WTC11 (cell line): ENCODE measurements around the gene USF2. TPM values are rescaled to one million over a fixed set of nuclear protein-coding genes. Genes with fewer than 3 reads are reported as not detected.
"Not testable (repeated sequence)": the region's sequence is repeated elsewhere in the genome, so short reads cannot be mapped to it uniquely, and the experiment has no call there.

ENCODE experiments used
- ATAC-seq: fragments of 200-7000 bp; cut with Tn5 transposase; 2 replicates; pipeline ENCODE4 v1.10.0; 2021; ENCODE audit warnings: mild to moderate bottlenecking, moderate library complexity
- CTCF ChIA-PET: fragments of 300-600 bp; sonication (Branson Sonifier 250); formaldehyde crosslinking; loops from one replicate; lab custom pipeline; 2021; ENCODE audit warnings: antibody characterized with exemption; lab: Charles Lee
- POLR2A ChIA-PET: fragments of 350-600 bp; sonication (Branson Sonifier 250); formaldehyde crosslinking; loops from one replicate; lab custom pipeline; 2021; ENCODE audit warnings: antibody characterized with exemption; lab: Charles Lee
- DNase-seq: peaks from one replicate; pipeline ENCODE4 v3.0.0; 2021; ENCODE audit warnings: low spot score
- H3K27ac Mint-ChIP-seq: 2 replicates; pipeline ENCODE4 v1.8.0; 2021; ENCODE audit warnings: mixed read lengths
- H3K27me3 Mint-ChIP-seq: 2 replicates; pipeline ENCODE4 v1.8.0; 2021; ENCODE audit warnings: low read depth, mild to moderate bottlenecking, moderate library complexity, mixed read lengths
- H3K36me3 Mint-ChIP-seq: 2 replicates; pipeline ENCODE4 v1.8.0; 2021; ENCODE audit warnings: mixed read lengths
- H3K4me1 Mint-ChIP-seq: 2 replicates; pipeline ENCODE4 v1.8.0; 2022; ENCODE audit warnings: mixed read lengths
- H3K4me3 Mint-ChIP-seq: 2 replicates; pipeline ENCODE4 v1.8.0; 2021; ENCODE audit warnings: mild to moderate bottlenecking, moderate library complexity, mixed read lengths
- H3K9me3 Mint-ChIP-seq: 2 replicates; pipeline ENCODE4 v1.8.0; 2021; ENCODE audit warnings: mixed read lengths
- CBFB ChIP-seq: sonication (generic); formaldehyde crosslinking; IDR thresholded peaks from 2 replicates; pipeline ENCODE4 v1.8.1; 2022; ENCODE audit warnings: mild to moderate bottlenecking, low read depth, missing genetic modification reagents
- ERG ChIP-seq: fragments of 250-450 bp; sonication (Bioruptor Pico); IDR thresholded peaks from 2 replicates; pipeline ENCODE4 v1.8.0; 2021; ENCODE audit warnings: mild to moderate bottlenecking
- ESRRA ChIP-seq: sonication (generic); formaldehyde crosslinking; IDR thresholded peaks from 2 replicates; pipeline ENCODE4 v1.8.1; 2022; ENCODE audit warnings: mild to moderate bottlenecking, missing genetic modification reagents, borderline replicate concordance
- FOXJ3 ChIP-seq: sonication (generic); formaldehyde crosslinking; IDR thresholded peaks from 2 replicates; pipeline ENCODE4 v1.9.0; 2021; ENCODE audit warnings: missing genetic modification reagents, mild to moderate bottlenecking, borderline replicate concordance
- FOXP1 ChIP-seq: sonication (generic); formaldehyde crosslinking; IDR thresholded peaks from 2 replicates; pipeline ENCODE4 v1.8.0; 2022; ENCODE audit warnings: missing genetic modification reagents, mild to moderate bottlenecking, moderate library complexity, borderline replicate concordance
- GABPB1 ChIP-seq: sonication (generic); formaldehyde crosslinking; IDR thresholded peaks from 2 replicates; pipeline ENCODE4 v1.8.1; 2023; ENCODE audit warnings: mild to moderate bottlenecking, missing genetic modification reagents
- KAT7 ChIP-seq: sonication (generic); formaldehyde crosslinking; IDR thresholded peaks from 2 replicates; pipeline ENCODE4 v1.8.1; 2023; ENCODE audit warnings: missing genetic modification reagents, mild to moderate bottlenecking, borderline replicate concordance
- MLX ChIP-seq: sonication (generic); formaldehyde crosslinking; IDR thresholded peaks from 2 replicates; pipeline ENCODE4 v1.8.1; 2023; ENCODE audit warnings: mild to moderate bottlenecking, missing genetic modification reagents, moderate library complexity
- MXD4 ChIP-seq: fragments of 250-450 bp; sonication (Bioruptor Pico); IDR thresholded peaks from 2 replicates; pipeline ENCODE4 v1.8.0; 2021; ENCODE audit warnings: mild to moderate bottlenecking, moderate library complexity, borderline replicate concordance
- MYBL2 ChIP-seq: sonication (generic); formaldehyde crosslinking; IDR thresholded peaks from 2 replicates; pipeline ENCODE4 v1.8.1; 2023; ENCODE audit warnings: mild to moderate bottlenecking, moderate library complexity, missing genetic modification reagents
- NFATC4 ChIP-seq: fragments of 250-450 bp; sonication (Bioruptor Pico); IDR thresholded peaks from 2 replicates; pipeline ENCODE4 v1.9.0; 2021; ENCODE audit warnings: mild to moderate bottlenecking
- NFE2L1 ChIP-seq: sonication (generic); formaldehyde crosslinking; IDR thresholded peaks from 2 replicates; pipeline ENCODE4 v1.8.1; 2023; ENCODE audit warnings: missing genetic modification reagents
- NR3C1 ChIP-seq: sonication (generic); formaldehyde crosslinking; conservative IDR thresholded peaks from 2 replicates; pipeline ENCODE4 v1.8.1; 2023; ENCODE audit warnings: low read depth, mild to moderate bottlenecking, missing genetic modification reagents
- OVOL2 ChIP-seq: fragments of 250-450 bp; sonication (Bioruptor Pico); IDR thresholded peaks from 2 replicates; pipeline ENCODE4 v1.9.0; 2021; ENCODE audit warnings: mild to moderate bottlenecking, borderline replicate concordance
- SMAD4 ChIP-seq: sonication (generic); formaldehyde crosslinking; IDR thresholded peaks from 2 replicates; pipeline ENCODE4 v1.8.0; 2022; ENCODE audit warnings: mild to moderate bottlenecking, missing genetic modification reagents
- TP53 ChIP-seq: sonication (generic); formaldehyde crosslinking; IDR thresholded peaks from 2 replicates; pipeline ENCODE4 v1.8.1; 2023; ENCODE audit warnings: mild to moderate bottlenecking, missing genetic modification reagents
- ZNF263 ChIP-seq: sonication (generic); formaldehyde crosslinking; IDR thresholded peaks from 2 replicates; pipeline ENCODE4 v1.8.1; 2022; ENCODE audit warnings: low read depth, mild to moderate bottlenecking, moderate library complexity, missing genetic modification reagents
- ZNF423 ChIP-seq: fragments of 250-450 bp; sonication (Bioruptor Pico); IDR thresholded peaks from 2 replicates; pipeline ENCODE4 v2.1.2; 2022; ENCODE audit warnings: mild to moderate bottlenecking, moderate library complexity
- ZNF425 ChIP-seq: fragments of 250-450 bp; sonication (Bioruptor Pico); conservative IDR thresholded peaks from 2 replicates; pipeline ENCODE4 v1.9.0; 2021; ENCODE audit warnings: mild to moderate bottlenecking
- total RNA-seq: library from RNA; stranded (reverse); gene quantifications from 3 replicates; pipeline ENCODE4 v1.2.3, GENCODE V29; 2021
- TF ChIP-seq, protein P1 (sequence below): sonication (generic); formaldehyde crosslinking; IDR thresholded peaks from 2 replicates; pipeline ENCODE4 v1.8.1; 2022; ENCODE audit warnings: missing genetic modification reagents, borderline replicate concordance
- TF ChIP-seq, protein P2 (sequence below): sonication (generic); formaldehyde crosslinking; IDR thresholded peaks from 2 replicates; pipeline ENCODE4 v1.8.1; 2022; ENCODE audit warnings: low read depth, missing genetic modification reagents, borderline replicate concordance

Gene USF2
- total RNA-seq, 1 experiment from 2014 or later, result 109 TPM

- TF ChIP-seq, protein P1, sequence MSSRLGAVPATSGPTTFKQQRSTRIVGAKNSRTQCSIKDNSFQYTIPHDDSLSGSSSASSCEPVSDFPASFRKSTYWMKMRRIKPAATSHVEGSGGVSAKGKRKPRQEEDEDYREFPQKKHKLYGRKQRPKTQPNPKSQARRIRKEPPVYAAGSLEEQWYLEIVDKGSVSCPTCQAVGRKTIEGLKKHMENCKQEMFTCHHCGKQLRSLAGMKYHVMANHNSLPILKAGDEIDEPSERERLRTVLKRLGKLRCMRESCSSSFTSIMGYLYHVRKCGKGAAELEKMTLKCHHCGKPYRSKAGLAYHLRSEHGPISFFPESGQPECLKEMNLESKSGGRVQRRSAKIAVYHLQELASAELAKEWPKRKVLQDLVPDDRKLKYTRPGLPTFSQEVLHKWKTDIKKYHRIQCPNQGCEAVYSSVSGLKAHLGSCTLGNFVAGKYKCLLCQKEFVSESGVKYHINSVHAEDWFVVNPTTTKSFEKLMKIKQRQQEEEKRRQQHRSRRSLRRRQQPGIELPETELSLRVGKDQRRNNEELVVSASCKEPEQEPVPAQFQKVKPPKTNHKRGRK, result no peak
- TF ChIP-seq, protein P2, sequence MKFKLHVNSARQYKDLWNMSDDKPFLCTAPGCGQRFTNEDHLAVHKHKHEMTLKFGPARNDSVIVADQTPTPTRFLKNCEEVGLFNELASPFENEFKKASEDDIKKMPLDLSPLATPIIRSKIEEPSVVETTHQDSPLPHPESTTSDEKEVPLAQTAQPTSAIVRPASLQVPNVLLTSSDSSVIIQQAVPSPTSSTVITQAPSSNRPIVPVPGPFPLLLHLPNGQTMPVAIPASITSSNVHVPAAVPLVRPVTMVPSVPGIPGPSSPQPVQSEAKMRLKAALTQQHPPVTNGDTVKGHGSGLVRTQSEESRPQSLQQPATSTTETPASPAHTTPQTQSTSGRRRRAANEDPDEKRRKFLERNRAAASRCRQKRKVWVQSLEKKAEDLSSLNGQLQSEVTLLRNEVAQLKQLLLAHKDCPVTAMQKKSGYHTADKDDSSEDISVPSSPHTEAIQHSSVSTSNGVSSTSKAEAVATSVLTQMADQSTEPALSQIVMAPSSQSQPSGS (CRISPR knock-in tag), result no peak
- no peak for TF ChIP-seq NR3C1
- TF ChIP-seq OVOL2 (CRISPR knock-in tag), result no peak
These were observed 31.9 kb upstream of the USF2 start (continued) for GRCh38 chr19:35236638-35237400.

DNA sequence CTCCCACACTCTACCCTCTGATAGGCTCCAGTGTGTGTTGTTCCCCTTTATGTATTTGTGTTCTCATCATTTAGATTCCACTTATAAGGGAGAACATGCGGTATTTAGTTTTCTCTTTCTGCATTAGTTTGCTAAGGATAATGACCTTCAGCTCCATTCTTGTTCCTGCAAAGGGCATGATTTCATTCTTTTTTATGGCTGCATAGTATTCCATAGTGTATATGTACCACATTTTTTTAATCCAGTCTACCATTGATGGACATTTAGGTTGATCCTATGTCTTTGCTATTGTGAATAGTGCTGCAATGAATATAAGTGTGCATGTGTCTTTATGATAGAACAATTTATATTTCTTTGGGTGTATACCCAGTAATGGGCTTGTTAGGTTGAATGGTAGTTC lies 29.2 kb upstream of the USF2 start:
- ATAC-seq, CTCF ChIA-PET: not testable (repeated sequence)

GRCh38 chr19:35240327-35240726 lies 28.4 kb upstream of the USF2 start:
- no peaks in the 10 kb centered on the region for H3K4me1 Mint-ChIP-seq
- POLR2A ChIA-PET, result no interaction called here
- peaks cover 18% of the 10 kb centered on the region for H3K27me3 Mint-ChIP-seq
- peaks cover 26% of the 10 kb centered on the region for H3K9me3 Mint-ChIP-seq
- TF ChIP-seq ERG (no peak), KAT7 (CRISPR knock-in tag) (no peak), NFATC4 (CRISPR knock-in tag) (no peak), SMAD4 (CRISPR knock-in tag) (no peak), MYBL2 (CRISPR knock-in tag) (no peak), FOXP1 (CRISPR knock-in tag) (no peak), FOXJ3 (CRISPR knock-in tag) (no peak), NFE2L1 (no peak), ZNF423 (CRISPR knock-in tag) (no peak), TP53 (CRISPR knock-in tag) (no peak), MXD4 (CRISPR knock-in tag) (no peak)
- H3K27ac Mint-ChIP-seq, result no peak overlapping the region
- ATAC-seq (no peak), DNase-seq (no peak)
- H3K4me3 Mint-ChIP-seq, result no peak overlapping the region
- peaks cover 3% of the 10 kb centered on the region; the same call in 1 of the 2 replicates for H3K36me3 Mint-ChIP-seq
- CTCF ChIA-PET, result interaction anchor here (0.6 kb wide), 1 partner anchor 64 kb away, joined by 4 read pairs; no protein-coding TSS in a partner anchor

More for the DNA sequence above, 29.2 kb upstream of the USF2 start:
- Mint-ChIP-seq H3K9me3 (peaks cover 33% of the 10 kb centered on the region), H3K27me3 (peaks cover 18% of the 10 kb centered on the region)
- H3K4me3 Mint-ChIP-seq, H3K4me1 Mint-ChIP-seq, H3K27ac Mint-ChIP-seq, H3K36me3 Mint-ChIP-seq, DNase-seq, POLR2A ChIA-PET: not testable (repeated sequence)

DNA sequence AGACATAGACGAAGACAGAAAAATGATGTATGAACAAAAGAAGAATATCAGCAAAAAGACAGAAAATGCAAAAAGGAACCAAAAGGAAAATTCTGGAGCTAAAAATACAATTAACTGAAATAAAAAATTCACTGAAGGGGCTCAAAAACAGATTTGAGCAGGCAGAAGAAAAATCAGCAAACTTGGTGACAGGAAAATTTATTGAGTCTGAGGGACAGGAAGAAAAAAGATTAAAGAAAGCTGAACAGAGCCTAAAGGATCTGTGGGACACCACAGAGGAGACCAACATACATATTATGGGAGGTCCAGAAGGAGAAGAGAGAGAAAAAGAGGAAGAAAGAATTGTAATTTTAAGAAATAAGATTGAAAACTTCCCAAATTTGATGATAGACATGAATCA lies 27.3 kb upstream of the USF2 start:
- no peak for DNase-seq
- POLR2A ChIA-PET, result no interaction called here
- CTCF ChIA-PET, result no interaction called here
- peaks cover 25% of the 10 kb centered on the region for H3K9me3 Mint-ChIP-seq
- H3K4me1 Mint-ChIP-seq, result no peaks in the 10 kb centered on the region; the same call in 1 of the 2 replicates
- peaks cover 3% of the 10 kb centered on the region; the same call in 1 of the 2 replicates for H3K36me3 Mint-ChIP-seq
- no peak overlapping the region for H3K4me3 Mint-ChIP-seq
- no peak for ATAC-seq
- peaks cover 18% of the 10 kb centered on the region for H3K27me3 Mint-ChIP-seq
- H3K27ac Mint-ChIP-seq, result no peak overlapping the region
- no peak for TF ChIP-seq ESRRA (CRISPR knock-in tag)
- no peak for TF ChIP-seq ZNF263
- no peak for TF ChIP-seq GABPB1 (CRISPR knock-in tag)
- TF ChIP-seq SMAD4 (CRISPR knock-in tag), result no peak
- TF ChIP-seq CBFB (CRISPR knock-in tag), result no peak
- TF ChIP-seq ZNF425, result no peak
- TF ChIP-seq, protein P2 (CRISPR knock-in tag), result no peak
- TF ChIP-seq MLX, result no peak
